Measurements from ENCODE around the gene TUBB2A.
"Not testable (repeated sequence)": the region's sequence is repeated elsewhere in the genome, so short reads cannot be mapped to it uniquely, and the experiment has no call there.

TUBB2A gene

DNA sequence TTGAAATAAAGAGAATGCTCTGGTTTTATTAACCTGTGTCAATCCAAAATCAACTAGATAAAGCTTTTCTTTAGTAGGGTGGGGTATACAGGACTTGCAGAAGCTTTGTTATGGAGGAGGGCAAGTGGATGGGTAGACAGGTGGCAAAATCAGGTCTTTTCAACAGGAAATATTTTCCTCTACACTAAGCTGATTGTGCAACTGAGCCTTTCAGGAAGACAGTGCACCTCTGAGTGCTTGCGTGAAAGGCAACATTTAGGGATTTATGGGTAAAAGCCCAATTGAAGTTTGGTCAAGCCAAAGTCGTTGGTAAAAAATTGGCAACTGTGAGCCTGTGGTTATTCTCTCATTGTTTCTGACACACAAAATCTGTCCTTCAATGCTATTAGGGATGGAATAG, 23.8 kb upstream of the TUBB2A start:
- DNase-seq (ENCODE audit: low read depth, low spot score), result no peak

- not testable (repeated sequence) for DNase-seq (ENCODE audit: low read depth, low spot score)
Observed at GRCh38 chr6:3179945-3180344, 22.6 kb upstream of the TUBB2A start.

DNA sequence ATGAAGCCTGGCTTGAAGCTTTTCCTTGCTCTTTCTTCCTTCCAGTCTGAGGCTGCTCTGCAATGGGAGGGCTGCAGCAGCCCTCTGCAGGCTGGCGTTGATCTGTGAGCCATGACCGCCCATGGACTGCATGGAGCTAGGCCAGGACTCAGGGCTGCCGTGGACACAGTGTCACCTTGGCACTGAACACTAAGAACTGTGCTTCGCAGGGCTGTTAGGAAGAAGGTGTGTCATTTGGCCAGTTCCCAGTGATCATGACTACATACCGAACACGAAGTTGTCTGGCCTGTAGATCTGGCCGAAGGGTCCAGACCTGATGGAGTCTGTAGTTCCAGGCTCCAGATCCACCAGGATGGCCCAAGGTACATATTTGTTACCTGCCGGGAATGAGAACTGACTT, 21.3 kb upstream of the TUBB2A start:
- DNase-seq (ENCODE audit: low read depth, low spot score), result not testable (repeated sequence)

DNA sequence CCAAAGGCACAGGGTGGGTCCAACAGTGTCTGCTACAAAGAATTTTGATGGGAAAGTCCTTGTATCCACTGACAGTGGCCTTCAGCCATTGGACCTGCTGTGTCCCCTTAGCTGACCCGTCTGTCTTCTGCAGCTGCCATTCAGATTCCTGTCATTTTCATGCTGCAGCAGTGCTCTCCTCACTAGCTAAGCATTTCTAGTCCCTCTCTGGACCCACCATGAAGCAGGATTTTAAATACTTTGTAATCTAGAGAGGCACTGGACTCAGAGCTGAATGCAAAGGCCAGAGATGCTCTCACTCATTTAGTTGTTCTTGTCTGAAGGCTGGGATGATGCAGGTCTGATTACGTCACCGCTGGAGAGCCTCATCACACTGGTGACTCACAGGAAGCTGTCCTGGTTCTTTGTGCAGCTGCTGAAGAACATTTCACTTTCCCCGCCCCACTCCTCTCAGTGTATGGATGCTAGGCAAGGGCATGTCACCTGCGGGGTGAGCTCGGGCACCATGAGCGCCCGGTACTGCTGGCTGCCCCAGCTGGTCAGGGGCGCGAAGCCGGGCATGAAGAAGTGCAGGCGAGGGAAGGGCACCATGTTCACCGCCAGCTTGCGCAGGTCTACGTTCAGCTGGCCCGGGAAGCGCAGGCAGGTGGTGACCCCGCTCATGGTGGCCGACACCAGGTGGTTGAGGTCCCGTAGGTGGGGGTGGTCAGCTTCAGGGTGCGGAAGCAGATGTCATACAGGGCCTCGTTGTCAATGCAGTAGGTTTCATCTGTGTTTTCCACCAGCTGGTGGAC, 19.4 kb upstream of the TUBB2A start:
- peak; percentile 85 for DNase-seq (ENCODE audit: low read depth, low spot score)

DNA sequence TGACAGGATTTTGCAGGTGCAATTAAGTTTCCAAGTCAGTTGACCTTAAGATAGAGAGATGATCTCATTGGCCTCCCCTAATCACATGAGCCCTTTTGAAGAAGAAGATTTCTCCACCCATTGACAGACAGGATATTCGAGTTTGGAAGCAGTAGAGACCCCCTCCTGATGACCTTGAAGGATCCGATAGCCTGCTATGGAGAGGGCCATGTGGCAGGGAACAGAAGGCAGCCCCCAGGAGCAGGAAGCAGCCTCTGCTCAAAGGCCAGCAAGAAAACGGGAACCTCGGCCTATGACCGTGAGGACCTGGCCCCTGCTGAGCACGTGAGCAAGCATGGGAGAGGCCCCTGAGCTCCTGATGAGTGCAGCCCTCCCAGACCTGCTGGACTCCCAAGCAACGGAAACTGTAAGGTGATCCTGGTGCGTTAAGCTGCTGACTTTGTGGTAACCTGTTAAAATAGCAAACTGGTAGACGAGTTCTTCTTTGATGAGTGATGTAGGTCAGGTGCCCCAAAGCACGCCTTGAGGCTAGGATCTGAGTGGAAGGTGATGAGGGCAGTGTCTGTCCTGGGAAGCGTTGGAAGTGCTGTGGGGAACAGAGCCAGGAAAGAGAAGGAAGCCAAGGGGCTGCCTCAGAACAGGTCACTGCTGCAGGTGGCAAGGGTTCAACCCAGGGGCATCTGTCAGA, 18.5 kb upstream of the TUBB2A start:
- DNase-seq (ENCODE audit: low read depth, low spot score), result no peak

GRCh38 chr6:3173636-3174089, 16.3 kb upstream of the TUBB2A start:
- not testable (repeated sequence) for DNase-seq (ENCODE audit: low read depth, low spot score)

DNA sequence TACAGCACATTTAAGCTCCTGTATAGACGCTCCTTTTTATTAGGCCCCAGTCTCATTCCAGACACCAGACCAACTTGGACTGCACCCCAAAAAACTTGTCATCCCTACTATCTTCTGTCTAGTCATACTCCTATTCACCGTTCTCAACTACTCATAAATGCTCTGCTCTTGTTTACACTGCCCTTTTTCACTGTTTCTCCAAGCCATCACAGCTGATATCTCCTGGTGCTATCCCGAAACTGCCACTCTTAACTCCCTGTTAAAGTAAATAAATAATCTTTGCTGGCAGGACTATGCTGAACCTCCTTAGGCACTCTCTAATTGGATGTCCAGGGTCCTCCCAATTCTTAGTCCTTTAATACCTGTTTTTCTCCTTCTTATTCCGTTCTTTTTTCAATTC, 15.4 kb upstream of the TUBB2A start:
- not testable (repeated sequence) for DNase-seq (ENCODE audit: low read depth, low spot score)

GRCh38 chr6:3171313-3172175, 14.2 kb upstream of the TUBB2A start:
- DNase-seq (ENCODE audit: low read depth, low spot score), result peak; percentile 80

DNA sequence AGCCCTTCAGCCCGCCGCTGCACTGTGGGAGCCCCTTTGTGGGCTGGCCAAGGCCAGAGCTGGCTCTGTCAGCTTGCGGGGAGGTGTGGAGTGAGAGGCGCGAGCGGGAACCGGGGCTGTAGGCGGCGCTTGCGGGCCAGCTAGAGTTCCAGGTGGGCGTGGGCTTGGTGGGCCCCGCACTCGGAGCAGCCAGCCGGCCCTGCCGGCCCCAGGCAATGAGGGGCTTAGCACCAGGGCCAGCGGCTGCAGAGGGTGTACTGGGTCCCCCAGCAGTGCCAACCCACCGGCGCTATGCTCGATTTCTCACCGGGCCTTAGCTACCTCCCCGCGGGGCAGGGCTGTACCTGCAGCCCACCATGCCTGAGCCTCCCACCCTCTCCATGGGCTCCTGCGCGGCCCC, 13.3 kb upstream of the TUBB2A start:
- DNase-seq (ENCODE audit: low read depth, low spot score), result not testable (repeated sequence)

DNA sequence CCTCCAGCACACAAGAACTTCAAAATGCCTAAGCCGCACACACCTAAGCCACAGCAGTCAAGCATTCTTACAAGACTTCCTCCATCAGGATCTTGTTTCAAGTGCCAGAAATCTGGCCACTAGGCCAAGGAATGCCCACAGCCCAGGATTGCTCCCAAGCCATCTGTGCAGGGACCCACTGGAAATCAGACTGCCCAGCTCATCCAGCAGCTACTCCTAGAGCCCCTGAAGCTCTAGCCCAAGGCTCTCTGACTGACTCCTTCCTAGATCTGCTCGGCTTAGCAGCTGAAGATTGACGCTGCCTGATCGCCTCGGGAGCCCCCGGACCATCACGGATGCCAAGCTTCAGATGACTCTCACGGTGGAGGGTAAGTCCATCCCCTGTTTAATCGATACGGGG, 10.7 kb upstream of the TUBB2A start:
- not testable (repeated sequence) for DNase-seq (ENCODE audit: low read depth, low spot score)

DNA sequence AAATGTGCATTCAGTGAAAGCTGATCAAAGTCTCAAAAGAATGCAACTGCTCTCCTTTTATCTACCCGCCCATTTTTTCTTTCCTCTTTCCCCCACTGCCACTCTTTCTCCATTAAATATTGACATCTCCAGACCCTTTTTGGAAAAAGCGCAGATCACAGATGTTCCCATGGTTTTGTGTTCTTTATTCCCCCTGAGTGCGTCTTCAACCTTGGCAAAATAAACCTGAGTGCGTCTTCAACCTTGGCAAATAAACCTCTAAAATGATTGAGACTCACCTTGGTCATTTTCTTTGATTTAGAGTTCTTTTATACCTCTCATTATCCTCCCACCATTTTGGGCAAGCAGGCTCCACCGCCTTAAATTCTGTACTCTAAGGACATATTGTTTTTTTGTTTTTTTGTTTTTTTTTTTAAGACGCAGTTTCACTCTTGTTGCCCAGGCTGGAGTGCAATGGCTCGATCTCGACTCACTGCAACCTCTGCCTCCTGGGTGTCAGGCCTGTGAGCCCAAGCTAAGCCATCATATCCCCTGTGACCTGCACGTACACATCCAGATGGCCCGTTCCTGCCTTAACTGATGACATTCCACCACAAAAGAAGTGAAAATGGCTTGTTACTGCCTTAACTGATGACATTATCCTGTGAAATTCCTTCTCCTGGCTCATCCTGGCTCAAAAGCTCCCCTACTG, 9.3 kb upstream of the TUBB2A start:
- not testable (repeated sequence) for DNase-seq (ENCODE audit: low read depth, low spot score)

- peak; percentile 77 for DNase-seq (ENCODE audit: low read depth, low spot score)
Observed at GRCh38 chr6:3165631-3166534, 8.5 kb upstream of the TUBB2A start.

GRCh38 chr6:3164388-3164787, 7.0 kb upstream of the TUBB2A start:
- DNase-seq (ENCODE audit: low read depth, low spot score), result no peak

DNA sequence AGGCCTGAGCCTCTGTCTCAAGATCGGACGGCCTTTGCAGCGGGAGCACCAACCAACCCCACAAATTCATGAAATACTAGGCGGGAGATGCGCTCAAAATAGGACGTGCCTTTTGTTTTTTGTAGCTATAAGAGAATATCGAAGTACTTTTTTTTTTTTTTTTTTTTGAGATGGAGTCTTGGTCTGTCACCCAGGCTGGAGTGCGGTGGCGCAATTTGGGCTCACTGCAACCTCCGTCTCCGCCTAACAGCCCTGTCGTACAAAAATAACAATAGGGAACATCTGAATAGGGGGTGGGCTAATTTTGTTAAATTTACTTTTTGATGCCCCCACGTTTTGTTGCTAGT, 5.9 kb upstream of the TUBB2A start:
- DNase-seq (ENCODE audit: low read depth, low spot score), result no peak

- peak; percentile 92 for DNase-seq (ENCODE audit: low read depth, low spot score)
Observed at GRCh38 chr6:3162565-3163247, 5.4 kb upstream of the TUBB2A start.

DNA sequence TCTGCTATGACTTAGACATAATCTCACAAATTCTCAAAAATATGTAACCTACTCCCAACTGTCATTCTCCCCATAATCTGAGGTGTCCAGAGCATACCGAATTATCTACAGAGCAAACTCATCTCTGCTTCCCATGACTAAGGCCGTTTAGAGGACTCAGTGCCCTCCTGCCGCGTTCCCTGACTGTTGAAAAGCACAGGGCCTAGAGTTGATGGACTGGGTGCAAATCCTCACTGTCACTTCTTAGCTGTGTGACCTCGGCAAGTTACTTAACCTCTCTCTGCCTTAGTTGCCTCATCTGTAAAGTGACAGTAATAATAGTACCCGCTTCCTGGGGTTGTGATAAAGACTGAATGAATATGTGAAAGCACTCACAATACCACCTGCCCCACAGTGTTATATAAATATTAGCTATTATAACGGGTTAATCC, 4.7 kb upstream of the TUBB2A start:
- peak; percentile 26 for DNase-seq (ENCODE audit: low read depth, low spot score)

- peak; percentile 76 for DNase-seq (ENCODE audit: low read depth, low spot score)
Observed at GRCh38 chr6:3159805-3160781, 2.7 kb upstream of the TUBB2A start.
